ENCODE results near the gene GNE.
"Not testable (repeated sequence)": the region's sequence is repeated elsewhere in the genome, so short reads cannot be mapped to it uniquely, and the experiment has no call there.

GNE gene

GRCh38 chr9:36263683-36264082 is 5.4 kb upstream of the GNE start:
- no peak for DNase-seq

GRCh38 chr9:36258996-36259533 is 817 bp upstream of the GNE start:
- no peak for DNase-seq

GRCh38 chr9:36251428-36251827 is 6.8 kb downstream of the GNE start:
- DNase-seq: no peak

- DNase-seq: no peak
These were observed 8.2 kb downstream of the GNE start for GRCh38 chr9:36250079-36250478.

- no peak for DNase-seq
These were observed 9.1 kb downstream of the GNE start for GRCh38 chr9:36249189-36249588.

- peak; percentile 44 for DNase-seq
These were observed 10.2 kb downstream of the GNE start for GRCh38 chr9:36248061-36248460.

- DNase-seq: no peak
These were observed 10.9 kb downstream of the GNE start for GRCh38 chr9:36247356-36247755.

- DNase-seq: no peak
These were observed 12.3 kb downstream of the GNE start for GRCh38 chr9:36245906-36246305.

GRCh38 chr9:36239675-36240074 is 18.6 kb downstream of the GNE start:
- DNase-seq: not testable (repeated sequence)

GRCh38 chr9:36239205-36239604 is 19.0 kb downstream of the GNE start:
- DNase-seq: not testable (repeated sequence)

- DNase-seq: no peak
These were observed 21.0 kb downstream of the GNE start for GRCh38 chr9:36237230-36237629.

- DNase-seq: no peak
These were observed 35.8 kb downstream of the GNE start for GRCh38 chr9:36222449-36222848.

GRCh38 chr9:36221667-36222066 is 36.6 kb downstream of the GNE start:
- DNase-seq: no peak

- DNase-seq: no peak
These were observed 39.8 kb downstream of the GNE start for GRCh38 chr9:36218411-36218901.

GRCh38 chr9:36218011-36218410 is 40.2 kb downstream of the GNE start:
- no peak for DNase-seq

GRCh38 chr9:36217256-36217968 is 40.8 kb downstream of the GNE start:
- DNase-seq: no peak

GRCh38 chr9:36214571-36214970 is 43.7 kb downstream of the GNE start:
- DNase-seq: no peak

GRCh38 chr9:36213989-36214388 is 44.3 kb downstream of the GNE start:
- DNase-seq: no peak

- no peak for DNase-seq
These were observed 44.9 kb downstream of the GNE start for GRCh38 chr9:36213387-36213786.

- DNase-seq: no peak
These were observed 46.7 kb downstream of the GNE start for GRCh38 chr9:36211510-36211909.

GRCh38 chr9:36210722-36211121 is 47.5 kb downstream of the GNE start:
- no peak for DNase-seq

GRCh38 chr9:36208521-36209253 is 49.6 kb downstream of the GNE start:
- no peak for DNase-seq

- DNase-seq: no peak
These were observed 50.7 kb downstream of the GNE start for GRCh38 chr9:36207546-36208012.

- no peak for DNase-seq
These were observed 51.2 kb downstream of the GNE start for GRCh38 chr9:36207016-36207415.

Data from NCI-H446 treated with DMSO at 0.1 percent for 48 hours (cell line).